Neural progenitor cell (in vitro differentiated cells): Measurements from ENCODE around the gene EVC.

Experiments used
- EZH2 ChIP-seq: fragments of 200-600 bp; sonication (generic); IDR thresholded peaks from 2 replicates; pipeline ENCODE4 v1.6.1; 2017; ENCODE audit warnings: antibody characterized with exemption, mild to moderate bottlenecking, moderate library complexity
- TF ChIP-seq, protein P1 (sequence below): fragments of 200-600 bp; sonication (generic); IDR thresholded peaks from 2 replicates; pipeline ENCODE4 v1.5.1; 2017; ENCODE audit warnings: antibody characterized with exemption, mild to moderate bottlenecking

DNA sequence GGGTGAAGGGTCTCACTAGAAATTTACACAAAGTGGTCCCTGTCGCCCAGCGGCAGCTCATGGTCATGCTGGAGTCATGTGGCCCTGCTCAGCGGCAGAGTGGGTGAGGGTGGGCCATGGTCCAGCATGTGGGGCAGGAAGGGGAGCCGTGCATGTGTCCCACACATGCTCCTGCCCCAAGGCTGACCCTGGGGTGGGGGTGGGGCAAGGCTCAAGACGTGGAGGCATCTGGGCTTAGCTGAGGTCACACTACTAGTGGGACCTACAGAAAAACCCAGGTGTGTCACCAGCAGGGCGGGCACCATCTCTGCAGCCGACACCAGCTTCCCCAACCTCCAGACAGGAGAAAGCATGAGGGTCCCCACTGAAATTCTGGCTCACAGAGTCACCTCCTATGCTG lies 42.4 kb downstream of the EVC start:
- TF ChIP-seq, protein P1, sequence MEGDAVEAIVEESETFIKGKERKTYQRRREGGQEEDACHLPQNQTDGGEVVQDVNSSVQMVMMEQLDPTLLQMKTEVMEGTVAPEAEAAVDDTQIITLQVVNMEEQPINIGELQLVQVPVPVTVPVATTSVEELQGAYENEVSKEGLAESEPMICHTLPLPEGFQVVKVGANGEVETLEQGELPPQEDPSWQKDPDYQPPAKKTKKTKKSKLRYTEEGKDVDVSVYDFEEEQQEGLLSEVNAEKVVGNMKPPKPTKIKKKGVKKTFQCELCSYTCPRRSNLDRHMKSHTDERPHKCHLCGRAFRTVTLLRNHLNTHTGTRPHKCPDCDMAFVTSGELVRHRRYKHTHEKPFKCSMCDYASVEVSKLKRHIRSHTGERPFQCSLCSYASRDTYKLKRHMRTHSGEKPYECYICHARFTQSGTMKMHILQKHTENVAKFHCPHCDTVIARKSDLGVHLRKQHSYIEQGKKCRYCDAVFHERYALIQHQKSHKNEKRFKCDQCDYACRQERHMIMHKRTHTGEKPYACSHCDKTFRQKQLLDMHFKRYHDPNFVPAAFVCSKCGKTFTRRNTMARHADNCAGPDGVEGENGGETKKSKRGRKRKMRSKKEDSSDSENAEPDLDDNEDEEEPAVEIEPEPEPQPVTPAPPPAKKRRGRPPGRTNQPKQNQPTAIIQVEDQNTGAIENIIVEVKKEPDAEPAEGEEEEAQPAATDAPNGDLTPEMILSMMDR = no peak
- no peak for TF ChIP-seq EZH2
